Activated CD4-positive, CD25-positive, alpha-beta regulatory T cell treated with anti-CD3 and anti-CD28 coated beads, Interleukin-2, amount 50 U/mL, for 16 hours (primary cell): ENCODE data around the gene CUL9.
"Not testable (repeated sequence)": the region's sequence is repeated elsewhere in the genome, so short reads cannot be mapped to it uniquely, and the experiment has no call there.

ENCODE experiments used
- DNase-seq: peaks from one replicate; pipeline ENCODE4 v3.0.0-alpha.2; 2020; ENCODE audit warnings: low read depth, low spot score

Gene CUL9

GRCh38 chr6:43181942-43182860 lies at the start of gene CUL9:
CUL9 (plus strand) TSS chr6:43182196; CDS start chr6:43184311, 2,115 bp downstream.
- peak; percentile 59 for DNase-seq

DNA sequence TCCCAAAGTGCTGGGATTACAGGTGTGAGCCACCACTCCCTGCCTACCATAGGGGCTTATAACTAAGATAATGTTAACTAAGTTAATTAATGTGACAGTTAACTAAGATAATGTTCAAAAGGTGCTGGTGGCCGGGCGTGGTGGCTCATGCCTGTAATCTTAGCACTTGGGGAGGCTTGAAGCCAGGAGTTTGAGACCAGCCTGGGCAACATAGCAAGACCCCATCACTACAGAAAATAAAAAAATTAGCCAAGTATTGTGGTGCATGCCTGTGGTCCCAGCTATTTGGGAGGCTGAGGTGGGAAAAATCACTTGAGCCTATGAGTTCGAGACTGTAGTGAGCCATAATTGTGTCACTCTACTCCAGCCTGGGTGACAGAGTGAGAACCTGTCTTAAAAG lies 43.7 kb upstream of the CUL9 start:
- no peak for DNase-seq

DNA sequence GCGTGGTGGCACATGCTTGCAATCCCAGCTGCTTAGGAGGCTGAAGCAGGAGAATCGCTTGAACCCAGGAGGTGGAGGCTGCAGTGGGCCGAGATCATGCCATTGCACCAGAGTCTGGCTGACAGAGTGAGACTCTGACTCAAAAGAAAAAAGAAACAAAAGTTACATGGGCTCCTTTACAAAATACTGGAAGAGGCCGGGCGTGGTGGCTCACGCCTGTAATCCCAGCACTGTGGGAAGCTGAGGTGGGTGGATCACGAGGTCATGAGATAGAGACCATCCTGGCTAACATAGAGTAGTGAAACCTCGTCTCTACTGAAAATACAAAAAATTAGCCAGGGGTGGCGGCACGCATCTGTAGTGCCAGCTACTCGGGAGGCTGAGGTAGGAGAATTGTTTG lies 42.0 kb upstream of the CUL9 start:
- DNase-seq = not testable (repeated sequence)

- DNase-seq = no peak
These were observed 40.4 kb upstream of the CUL9 start for GRCh38 chr6:43141644-43142043.

GRCh38 chr6:43142101-43142500 lies 39.9 kb upstream of the CUL9 start:
- no peak for DNase-seq

DNA sequence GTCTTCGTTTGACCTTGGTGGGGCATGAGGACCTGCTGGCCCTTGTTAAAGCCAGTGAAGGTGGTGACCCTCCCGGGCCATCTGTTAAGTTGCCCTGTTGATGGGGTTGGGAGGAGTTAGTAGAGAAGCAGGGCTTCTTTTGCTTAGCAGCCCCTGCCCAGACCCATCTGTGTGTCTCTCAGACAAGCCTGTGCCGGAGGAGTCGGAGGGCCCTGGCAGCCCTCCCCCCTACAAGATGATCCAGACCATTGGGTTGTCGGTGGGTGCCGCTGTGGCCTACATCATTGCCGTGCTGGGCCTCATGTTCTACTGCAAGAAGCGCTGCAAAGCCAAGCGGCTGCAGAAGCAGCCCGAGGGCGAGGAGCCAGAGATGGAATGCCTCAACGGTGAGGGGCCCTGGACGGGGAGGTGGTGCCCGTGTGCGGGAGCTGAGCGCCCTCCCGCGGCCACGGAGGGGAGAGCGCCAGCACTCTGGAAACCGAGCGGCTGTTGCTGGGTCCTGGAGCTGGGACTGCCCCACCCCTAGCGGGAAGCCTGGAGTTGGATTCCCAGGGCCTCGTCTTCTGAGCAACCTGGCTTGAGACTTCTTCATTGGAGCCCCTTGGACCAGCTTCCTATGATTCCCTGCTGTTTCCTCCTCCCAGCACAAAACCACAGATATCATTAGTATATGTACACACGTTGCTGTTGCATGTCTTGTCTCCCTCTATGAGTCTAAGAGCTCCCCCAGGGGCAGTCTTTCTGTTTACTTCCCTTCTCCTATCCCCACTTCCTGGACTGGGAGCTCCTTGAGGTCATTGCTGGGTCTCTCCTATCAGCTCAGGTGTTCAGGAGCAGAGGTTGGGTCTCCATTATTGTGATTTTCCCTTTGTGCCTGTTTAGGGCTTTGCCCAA lies 38.5 kb upstream of the CUL9 start:
- peak; percentile 35 for DNase-seq

GRCh38 chr6:43144879-43145278 lies 37.1 kb upstream of the CUL9 start:
- DNase-seq = no peak

- DNase-seq = no peak
These were observed 35.7 kb upstream of the CUL9 start for GRCh38 chr6:43146261-43146660.

GRCh38 chr6:43146709-43147688 lies 35.0 kb upstream of the CUL9 start:
- DNase-seq = no peak

- DNase-seq = no peak
These were observed 34.1 kb upstream of the CUL9 start for GRCh38 chr6:43147691-43148477.

DNA sequence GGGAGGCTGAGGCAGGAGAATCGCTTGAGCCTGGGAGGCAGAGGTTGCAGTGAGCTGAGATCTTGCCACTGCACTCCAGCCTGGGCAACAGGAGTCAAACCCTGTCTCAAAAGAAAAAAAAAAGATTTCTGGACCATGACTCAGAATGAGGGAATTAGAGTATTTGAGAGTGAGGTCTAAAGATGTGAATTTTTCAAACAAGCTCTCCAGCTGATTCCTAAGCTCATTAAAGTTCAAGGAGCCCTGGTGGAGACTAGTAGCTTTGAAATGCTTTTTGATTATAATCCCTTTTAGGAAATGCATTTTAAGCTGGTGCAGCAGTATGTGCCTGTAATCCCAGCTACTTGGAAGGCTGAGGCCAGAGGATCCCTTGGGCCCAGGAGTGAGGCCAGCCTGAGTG lies 32.7 kb upstream of the CUL9 start:
- DNase-seq = no peak

- no peak for DNase-seq
These were observed 31.8 kb upstream of the CUL9 start for GRCh38 chr6:43150051-43150751.

- no peak for DNase-seq
These were observed 22.4 kb upstream of the CUL9 start for GRCh38 chr6:43159599-43159998.

GRCh38 chr6:43163899-43164298 lies 18.1 kb upstream of the CUL9 start:
- no peak for DNase-seq

DNA sequence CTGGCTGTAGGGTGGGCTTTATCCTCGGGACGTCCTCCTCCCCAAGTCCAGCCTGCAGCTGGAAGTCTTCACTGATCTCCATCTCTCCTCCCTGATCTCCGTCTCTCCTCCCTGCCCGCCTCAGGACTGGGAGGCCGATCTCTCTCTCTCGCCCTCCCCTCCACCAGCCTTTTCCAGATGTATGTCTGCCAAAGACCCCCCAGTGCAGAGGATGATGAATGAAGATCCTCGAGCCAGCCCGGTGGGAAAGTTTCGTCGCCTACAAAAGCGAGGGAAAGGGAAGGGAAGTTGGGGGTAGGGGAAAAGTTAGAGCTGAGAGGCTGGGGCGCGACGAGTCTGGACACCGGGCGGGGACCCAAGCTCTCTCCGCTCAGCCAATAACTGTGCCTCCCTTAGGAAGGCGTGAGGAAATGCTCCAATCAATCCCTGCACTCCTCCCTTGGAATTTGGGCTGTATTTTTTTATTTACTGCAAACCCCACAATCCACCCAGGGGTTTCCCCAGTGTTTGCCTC lies 11.5 kb upstream of the CUL9 start:
- DNase-seq = no peak

GRCh38 chr6:43170931-43171706 lies 10.9 kb upstream of the CUL9 start, which contains the start of gene SRF:
SRF (plus strand) TSS chr6:43171269; CDS start chr6:43171657, 388 bp downstream.
- peak; percentile 99 for DNase-seq

DNA sequence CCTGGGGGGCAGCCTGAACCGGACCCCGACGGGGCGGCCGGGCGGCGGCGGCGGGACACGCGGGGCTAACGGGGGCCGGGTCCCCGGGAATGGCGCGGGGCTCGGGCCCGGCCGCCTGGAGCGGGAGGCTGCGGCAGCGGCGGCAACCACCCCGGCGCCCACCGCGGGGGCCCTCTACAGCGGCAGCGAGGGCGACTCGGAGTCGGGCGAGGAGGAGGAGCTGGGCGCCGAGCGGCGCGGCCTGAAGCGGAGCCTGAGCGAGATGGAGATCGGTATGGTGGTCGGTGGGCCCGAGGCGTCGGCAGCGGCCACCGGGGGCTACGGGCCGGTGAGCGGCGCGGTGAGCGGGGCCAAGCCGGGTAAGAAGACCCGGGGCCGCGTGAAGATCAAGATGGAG lies 10.3 kb upstream of the CUL9 start:
- no peak for DNase-seq

DNA sequence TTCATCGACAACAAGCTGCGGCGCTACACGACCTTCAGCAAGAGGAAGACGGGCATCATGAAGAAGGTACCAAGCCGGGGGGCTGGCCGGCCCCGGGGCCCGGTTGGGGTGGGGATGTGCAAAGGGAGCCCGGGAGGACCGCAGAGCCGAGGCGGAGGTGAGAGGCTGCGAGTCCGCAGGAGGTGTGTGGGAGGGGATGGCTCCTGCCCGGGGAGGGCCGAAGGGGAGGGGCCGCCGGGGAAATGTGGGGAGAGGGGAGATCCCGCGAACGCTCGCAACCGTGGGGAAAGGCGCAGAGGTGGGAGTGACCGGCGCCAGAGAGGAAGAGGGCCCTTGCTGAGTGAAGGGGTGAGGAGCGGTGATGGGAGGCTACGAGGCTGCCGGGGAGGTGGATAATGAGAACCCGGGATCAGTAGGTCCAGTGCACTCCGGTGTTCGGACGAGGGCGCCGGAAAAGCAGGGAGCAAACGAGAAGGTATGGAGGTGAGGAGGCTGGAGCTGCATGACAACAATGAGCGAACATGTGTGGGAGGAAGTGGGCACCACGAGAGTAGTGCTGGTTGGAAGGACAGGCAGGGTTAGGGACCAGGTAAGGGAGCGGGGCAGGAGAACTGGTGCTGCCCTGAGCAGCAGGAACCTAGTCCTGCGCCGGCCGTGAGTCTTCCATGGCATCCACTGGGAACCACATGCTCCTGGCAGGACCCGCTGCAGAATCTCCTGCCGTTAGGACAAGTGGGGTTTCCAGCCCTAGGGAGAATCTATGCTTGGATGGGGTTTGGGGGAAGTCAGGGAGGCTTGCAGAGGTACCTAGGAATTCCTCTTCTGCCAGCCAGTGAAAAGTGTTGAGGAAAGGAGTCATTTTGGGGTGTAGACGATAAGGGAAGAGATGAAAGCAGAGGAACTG lies 9.6 kb upstream of the CUL9 start:
- no peak for DNase-seq
